Esophagus muscularis mucosa (tissue), 3 donors: ENCODE results near the gene STAT3.

ENCODE experiments used
- EP300 ChIP-seq: sonication (generic); formaldehyde crosslinking; IDR thresholded peaks from one replicate; pipeline ENCODE4 v1.6.1; 2017; ENCODE audit warnings: antibody characterized with exemption
- TF ChIP-seq, protein P1 (sequence below), 3 experiments: fragments of 200-600 bp in 2 of 3; fragments of 450-650 bp in 1 of 3; sonication (generic) in 2 of 3; IDR thresholded peaks; one replicate each; pipeline ENCODE4 v1.5.1; 2017 to 2019; ENCODE audit warnings: antibody characterized with exemption in 3 of 3, mild to moderate bottlenecking in 2 of 3, moderate library complexity in 1 of 3

- TF ChIP-seq, protein P1, sequence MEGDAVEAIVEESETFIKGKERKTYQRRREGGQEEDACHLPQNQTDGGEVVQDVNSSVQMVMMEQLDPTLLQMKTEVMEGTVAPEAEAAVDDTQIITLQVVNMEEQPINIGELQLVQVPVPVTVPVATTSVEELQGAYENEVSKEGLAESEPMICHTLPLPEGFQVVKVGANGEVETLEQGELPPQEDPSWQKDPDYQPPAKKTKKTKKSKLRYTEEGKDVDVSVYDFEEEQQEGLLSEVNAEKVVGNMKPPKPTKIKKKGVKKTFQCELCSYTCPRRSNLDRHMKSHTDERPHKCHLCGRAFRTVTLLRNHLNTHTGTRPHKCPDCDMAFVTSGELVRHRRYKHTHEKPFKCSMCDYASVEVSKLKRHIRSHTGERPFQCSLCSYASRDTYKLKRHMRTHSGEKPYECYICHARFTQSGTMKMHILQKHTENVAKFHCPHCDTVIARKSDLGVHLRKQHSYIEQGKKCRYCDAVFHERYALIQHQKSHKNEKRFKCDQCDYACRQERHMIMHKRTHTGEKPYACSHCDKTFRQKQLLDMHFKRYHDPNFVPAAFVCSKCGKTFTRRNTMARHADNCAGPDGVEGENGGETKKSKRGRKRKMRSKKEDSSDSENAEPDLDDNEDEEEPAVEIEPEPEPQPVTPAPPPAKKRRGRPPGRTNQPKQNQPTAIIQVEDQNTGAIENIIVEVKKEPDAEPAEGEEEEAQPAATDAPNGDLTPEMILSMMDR (IDR thresholded peaks at IDR 0.05), result no peak
- TF ChIP-seq EP300, result no peak
Observed at GRCh38 chr17:42365136-42365535, 23.1 kb downstream of the STAT3 start.
